Muscle of leg (tissue), 11 donors: Measurements from ENCODE around the gene CAMSAP1. TPM values are rescaled to one million over a fixed set of nuclear protein-coding genes. Genes with fewer than 3 reads are reported as not detected.

Experiments used
- DNase-seq: peaks from one replicate; pipeline ENCODE4 v3.0.0; 2013
- H3K27ac ChIP-seq: one replicate; pipeline ENCODE4 v1.5.1; 2013; ENCODE audit warnings: mild to moderate bottlenecking, low read length, control low read depth
- H3K27me3 ChIP-seq: one replicate; pipeline ENCODE4 v1.6.1; 2013; ENCODE audit warnings: low read length; ENCODE audit not compliant: control insufficient read depth, insufficient read depth
- H3K36me3 ChIP-seq: one replicate; pipeline ENCODE4 v1.6.1; 2013; ENCODE audit warnings: low read length; ENCODE audit not compliant: control insufficient read depth, insufficient read depth
- H3K4me1 ChIP-seq: one replicate; pipeline ENCODE4 v1.6.1; 2013; ENCODE audit warnings: low read length; ENCODE audit not compliant: control insufficient read depth, insufficient read depth
- H3K4me3 ChIP-seq: one replicate; pipeline ENCODE4 v1.5.1; 2013; ENCODE audit warnings: low read length, control low read depth
- H3K9me3 ChIP-seq: replicated peaks from 2 replicates; pipeline ENCODE4 v1.6.1; 2013; ENCODE audit warnings: low read depth, low read length; ENCODE audit not compliant: control insufficient read depth
- WGBS: methylation state at CpG from one replicate; pipeline ENCODE4 v1.1.5; 2013; ENCODE audit warnings: missing lambda C conversion rate; ENCODE audit not compliant: insufficient coverage; 5-methylcytosine and 5-hydroxymethylcytosine counted together
- polyA plus RNA-seq, 8 donors: library from polyadenylated mRNA; unstranded; fragments of 120-200 nt; gene quantifications; one replicate each; pipeline versions ENCODE4 v1.2.1 to v1.2.3, GENCODE V29; 2013; ENCODE audit warnings: inconsistent platforms in 1 of 8, low replicate concordance in 1 of 8; ENCODE audit not compliant: insufficient read length in 8 of 8, insufficient read depth in 1 of 8
- total RNA-seq: library from RNA; stranded (reverse); fragments of 120-200 nt; gene quantifications from one replicate; pipeline ENCODE4 v1.2.4, GENCODE V29; 2013

CAMSAP1 gene
- total and polyA plus RNA-seq, 9 donors: 19.4 to 27.9 (median 24.7) TPM

DNA sequence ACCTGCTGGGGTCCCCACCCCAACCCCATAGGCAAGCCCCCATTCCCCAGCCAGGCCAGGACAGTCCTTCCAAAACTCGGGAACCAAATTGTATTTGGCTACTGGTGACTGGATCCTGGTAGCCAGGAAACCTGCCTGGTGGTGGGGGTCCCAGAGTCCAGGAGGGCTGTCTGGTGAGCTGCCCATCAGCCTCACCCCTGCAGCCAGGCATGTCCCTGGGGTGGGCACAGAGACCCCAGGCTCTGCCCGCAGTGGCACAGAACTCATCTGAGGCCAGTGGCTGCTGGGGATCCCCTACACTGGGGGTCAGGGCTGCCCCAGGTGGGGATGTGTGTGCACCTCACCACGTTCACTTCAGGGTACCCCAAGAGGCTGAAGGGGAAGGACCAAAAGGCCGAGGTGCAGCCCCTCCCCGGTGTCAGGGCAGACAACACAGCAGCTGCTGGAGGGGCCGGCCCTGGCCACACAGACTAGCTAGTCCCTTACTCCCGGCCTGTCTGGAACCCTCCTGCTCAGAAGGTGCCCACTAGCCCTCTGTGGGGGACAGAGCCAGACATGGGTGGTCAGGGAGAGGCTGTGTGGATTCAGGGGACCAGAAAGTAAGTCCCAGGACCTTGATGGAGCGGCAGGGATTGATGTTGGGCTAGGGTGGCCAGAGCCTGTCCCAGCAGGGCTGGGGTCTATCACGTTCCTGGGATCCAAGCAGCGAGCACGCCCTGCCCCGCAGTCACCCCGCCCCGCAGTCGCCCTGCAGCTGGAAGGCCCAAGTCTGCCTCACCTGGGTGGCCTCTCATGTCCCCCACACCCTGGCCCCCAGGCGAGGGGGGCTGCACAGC lies 113.9 kb downstream of the CAMSAP1 start:
- no peak overlapping the region for H3K27ac ChIP-seq
- no peaks in the 10 kb centered on the region for H3K27me3 ChIP-seq
- H3K4me3 ChIP-seq: no peak overlapping the region
- H3K9me3 ChIP-seq: no peaks in the 10 kb centered on the region
- H3K4me1 ChIP-seq: peaks cover 40% of the 10 kb centered on the region
- no peak for DNase-seq
- 65% methylated on average over 8 of the region's 16 CpGs for WGBS
- no peaks in the 10 kb centered on the region for H3K36me3 ChIP-seq

DNA sequence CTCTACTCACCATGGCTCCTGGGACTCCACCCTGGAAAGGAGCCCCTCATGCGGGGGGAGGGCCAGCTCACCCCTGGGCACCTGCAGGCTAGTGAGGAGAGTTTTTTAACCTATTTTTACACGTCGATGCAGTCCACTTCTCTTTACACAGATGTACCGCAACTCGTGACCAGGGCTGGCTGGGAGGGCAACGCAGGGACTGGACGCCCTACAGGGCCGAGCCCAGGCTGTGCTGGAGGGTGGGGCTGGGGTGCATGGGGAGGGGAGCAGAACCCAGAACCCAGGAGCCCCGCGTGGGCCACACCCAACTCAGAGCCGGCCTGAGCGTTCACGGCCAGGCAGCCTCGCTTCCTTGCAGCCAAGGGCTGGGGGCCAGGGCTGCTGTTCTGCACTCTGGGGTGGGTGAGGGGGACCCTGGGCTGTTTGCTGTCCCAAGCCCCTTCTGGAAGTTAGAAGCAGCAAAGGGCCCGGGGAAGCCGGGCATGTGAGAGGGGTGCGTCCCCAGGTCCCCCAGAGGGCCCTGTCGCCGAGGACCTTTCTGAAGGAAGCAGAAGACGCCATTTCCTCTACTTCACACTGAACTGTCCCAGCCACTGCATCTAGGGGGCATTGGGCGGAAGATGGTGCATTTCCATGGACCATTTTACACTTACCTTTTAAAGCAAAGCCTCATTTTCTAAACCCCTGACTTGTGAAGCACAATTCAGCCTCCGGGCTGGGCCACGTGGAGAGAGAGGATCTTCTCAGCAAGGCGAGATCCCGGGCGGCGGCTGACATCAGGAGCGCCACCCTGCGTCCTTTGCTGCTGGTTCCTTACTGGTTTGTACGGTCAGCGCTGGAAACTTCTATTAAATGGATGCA lies 114.8 kb downstream of the CAMSAP1 start:
- no peak for DNase-seq
- WGBS: 73% methylated on average over 21 of the region's 31 CpGs
- Histone ChIP-seq H3K27ac (no peak overlapping the region), H3K4me3 (no peak overlapping the region), H3K9me3 (no peaks in the 10 kb centered on the region), H3K4me1 (peaks cover 39% of the 10 kb centered on the region), H3K27me3 (no peaks in the 10 kb centered on the region), H3K36me3 (no peaks in the 10 kb centered on the region)

- DNase-seq: peak; percentile 13
- H3K9me3 ChIP-seq: no peaks in the 10 kb centered on the region
- H3K27ac ChIP-seq: no peak overlapping the region
- H3K36me3 ChIP-seq: no peaks in the 10 kb centered on the region
- 62% methylated on average over 28 of the region's 35 CpGs for WGBS
- peaks cover 34% of the 10 kb centered on the region for H3K4me1 ChIP-seq
- H3K27me3 ChIP-seq: no peaks in the 10 kb centered on the region
- H3K4me3 ChIP-seq: no peak overlapping the region
Measured at GRCh38 chr9:135791431-135792267, 115.7 kb downstream of the CAMSAP1 start.

DNA sequence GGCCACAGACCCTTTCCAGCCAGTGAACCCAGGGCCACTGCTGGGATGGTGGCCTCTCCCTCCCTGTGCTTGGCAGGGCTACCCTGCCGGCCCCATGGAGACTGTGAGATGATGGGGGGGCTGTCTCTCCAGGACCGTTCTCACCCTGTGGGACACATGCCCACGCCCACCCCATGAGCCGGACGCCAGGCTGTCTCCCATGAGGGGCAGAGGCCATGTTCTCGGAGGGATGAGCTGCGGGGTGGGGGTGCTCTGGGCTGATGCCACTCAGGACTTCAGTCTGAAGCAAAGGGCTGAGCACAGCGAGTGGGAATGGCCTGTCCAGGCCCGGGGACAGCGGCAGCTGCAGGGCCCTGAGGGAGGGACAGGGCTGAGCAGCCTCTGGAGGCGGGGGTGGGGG lies 116.5 kb downstream of the CAMSAP1 start:
- Histone ChIP-seq H3K27ac (no peak overlapping the region), H3K36me3 (no peaks in the 10 kb centered on the region), H3K4me3 (no peak overlapping the region), H3K27me3 (no peaks in the 10 kb centered on the region), H3K9me3 (no peaks in the 10 kb centered on the region), H3K4me1 (peaks cover 32% of the 10 kb centered on the region)
- DNase-seq: no peak
- 61% methylated on average over 9 of the region's 11 CpGs for WGBS

DNA sequence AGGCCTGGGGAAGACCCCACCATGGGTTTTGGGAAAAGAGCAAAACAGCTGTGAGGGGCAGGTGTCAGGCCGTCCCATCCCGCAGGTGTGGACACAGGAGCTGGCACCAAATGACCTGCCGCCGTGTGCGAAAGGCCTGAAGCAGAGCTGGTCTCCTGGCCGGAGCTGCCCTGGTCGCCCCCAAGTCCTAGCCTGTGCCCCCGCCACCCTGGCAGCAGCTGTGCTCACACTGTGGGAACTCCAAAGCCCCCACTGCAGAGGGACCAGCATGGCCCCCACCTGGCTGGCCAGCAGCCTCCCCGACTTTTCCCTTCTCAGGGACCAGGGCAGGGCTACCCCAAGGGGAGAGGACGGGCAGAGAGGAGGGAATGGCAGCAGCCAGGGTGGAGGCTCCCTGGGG lies 117.0 kb downstream of the CAMSAP1 start:
- H3K9me3 ChIP-seq: no peaks in the 10 kb centered on the region
- H3K4me1 ChIP-seq: peaks cover 32% of the 10 kb centered on the region
- WGBS: 83% methylated on average over 10 of the region's 10 CpGs
- H3K27ac ChIP-seq: no peak overlapping the region
- H3K27me3 ChIP-seq: no peaks in the 10 kb centered on the region
- H3K36me3 ChIP-seq: no peaks in the 10 kb centered on the region
- no peak for DNase-seq
- H3K4me3 ChIP-seq: no peak overlapping the region

DNA sequence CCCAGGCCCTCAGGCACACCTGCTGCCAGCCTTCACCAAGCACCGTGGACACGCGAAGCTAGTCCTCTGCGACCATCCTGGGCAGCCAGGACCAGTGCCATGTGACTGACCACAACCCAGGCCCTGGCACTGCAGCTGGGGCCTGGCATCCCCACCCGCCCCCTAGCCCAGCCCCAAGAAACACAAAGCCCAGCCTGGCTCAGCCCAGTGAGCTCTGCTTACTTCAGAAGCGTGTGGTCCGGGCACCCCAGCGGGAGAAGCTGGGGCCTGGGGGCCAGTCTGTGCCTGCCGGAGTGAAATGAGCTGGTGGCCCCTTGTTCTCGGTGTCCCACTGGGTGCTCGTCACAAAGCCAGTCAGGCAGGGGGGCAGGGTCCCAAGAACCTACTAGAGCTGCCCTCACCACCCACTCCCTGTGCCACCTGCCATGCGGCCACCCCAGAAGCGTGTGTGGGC lies 117.5 kb downstream of the CAMSAP1 start:
- DNase-seq: no peak
- WGBS: 78% methylated on average over 10 of the region's 13 CpGs
- no peaks in the 10 kb centered on the region for H3K36me3 ChIP-seq
- H3K4me1 ChIP-seq: peaks cover 32% of the 10 kb centered on the region
- H3K4me3 ChIP-seq: no peak overlapping the region
- no peaks in the 10 kb centered on the region for H3K9me3 ChIP-seq
- H3K27ac ChIP-seq: no peak overlapping the region
- no peaks in the 10 kb centered on the region for H3K27me3 ChIP-seq

DNA sequence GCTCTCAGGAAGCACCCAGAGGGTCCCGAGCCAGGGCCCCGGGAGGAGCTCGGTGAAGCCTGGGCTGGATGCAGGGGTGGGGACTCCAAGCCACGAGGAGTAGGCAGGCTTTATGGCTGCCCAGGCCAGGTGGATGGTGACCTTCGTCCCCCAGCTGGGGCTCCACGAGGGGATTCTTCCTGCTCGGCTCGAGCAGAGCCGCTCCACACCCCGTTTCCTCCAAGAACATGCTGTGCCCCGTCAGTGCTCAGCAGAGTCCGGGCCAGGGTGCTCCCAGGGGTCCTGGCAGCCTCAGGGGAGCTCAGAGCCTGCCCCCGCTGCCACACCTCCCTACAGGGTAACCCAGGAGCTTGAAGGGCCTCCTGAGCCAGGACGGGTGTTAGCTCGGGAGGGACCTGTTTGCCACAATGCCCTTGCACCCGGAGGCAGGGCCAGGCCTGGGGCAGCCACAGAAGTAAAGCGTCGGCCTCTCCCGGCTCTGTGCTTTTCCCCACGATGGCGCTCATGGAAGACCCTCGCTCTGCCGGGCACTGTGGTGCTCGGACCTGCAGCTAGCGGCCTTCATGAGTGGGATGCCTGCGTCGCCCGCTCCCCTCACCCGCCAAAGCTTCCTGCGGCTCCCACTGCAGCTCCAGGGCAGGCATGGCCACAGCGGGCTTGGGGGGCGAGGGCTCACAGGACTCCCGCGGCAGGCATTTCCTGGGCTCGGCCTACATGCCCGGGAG lies 118.6 kb downstream of the CAMSAP1 start:
- WGBS: 72% methylated on average over 35 of the region's 36 CpGs
- no peak for DNase-seq
- Histone ChIP-seq H3K27me3 (no peaks in the 10 kb centered on the region), H3K4me1 (peaks cover 32% of the 10 kb centered on the region), H3K9me3 (no peaks in the 10 kb centered on the region), H3K27ac (no peak overlapping the region), H3K4me3 (no peak overlapping the region), H3K36me3 (no peaks in the 10 kb centered on the region)

DNA sequence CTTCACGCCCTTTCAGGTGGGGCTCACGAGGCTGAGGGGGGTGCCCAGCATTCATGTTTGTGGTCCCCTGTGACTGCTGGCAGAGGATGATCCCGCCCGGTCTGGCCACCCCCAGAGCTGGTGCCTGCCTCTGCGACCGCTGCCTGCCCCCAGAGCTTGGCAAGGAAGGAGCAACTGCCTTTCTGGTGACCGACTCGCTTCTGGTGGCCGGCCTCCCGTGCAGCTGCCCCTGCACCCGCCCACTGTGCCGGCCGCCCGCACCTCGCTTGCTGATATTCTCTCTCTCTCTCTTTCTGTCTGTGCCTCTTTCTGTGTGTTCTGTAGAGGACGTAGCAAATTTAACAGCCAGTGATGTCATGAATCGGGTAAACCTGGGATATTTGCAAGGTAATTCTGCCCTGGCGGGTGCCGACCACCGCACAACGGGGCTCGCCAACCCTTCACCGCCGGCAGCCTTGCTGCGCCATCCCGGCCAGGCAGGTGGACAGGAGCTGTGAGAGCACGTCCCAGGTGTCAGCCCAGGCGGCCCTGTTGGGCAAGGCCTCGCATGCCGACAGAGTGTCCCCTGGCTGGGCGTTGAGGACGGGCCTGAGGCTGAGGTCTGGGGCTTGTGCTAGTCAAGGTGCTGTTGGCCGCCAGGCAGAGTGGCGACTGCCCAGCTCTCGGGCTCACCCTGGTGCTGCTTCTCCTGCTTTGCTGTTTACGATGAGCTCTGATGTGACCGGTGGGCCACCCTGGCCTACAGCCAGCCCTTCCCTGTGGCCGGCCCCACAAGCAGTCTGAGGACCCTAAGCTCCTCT lies 119.4 kb downstream of the CAMSAP1 start:
- Histone ChIP-seq H3K4me1 (peaks cover 32% of the 10 kb centered on the region), H3K4me3 (no peak overlapping the region), H3K36me3 (no peaks in the 10 kb centered on the region), H3K27me3 (no peaks in the 10 kb centered on the region), H3K27ac (no peak overlapping the region), H3K9me3 (no peaks in the 10 kb centered on the region)
- WGBS: 85% methylated on average over 25 of the region's 38 CpGs
- DNase-seq: peak; percentile 37

GRCh38 chr9:135787317-135787716 lies 120.0 kb downstream of the CAMSAP1 start:
- no peak overlapping the region for H3K4me3 ChIP-seq
- peaks cover 32% of the 10 kb centered on the region for H3K4me1 ChIP-seq
- WGBS: 73% methylated on average over 16 of the region's 16 CpGs
- H3K27ac ChIP-seq: no peak overlapping the region
- no peaks in the 10 kb centered on the region for H3K9me3 ChIP-seq
- no peak for DNase-seq
- no peaks in the 10 kb centered on the region for H3K36me3 ChIP-seq
- H3K27me3 ChIP-seq: no peaks in the 10 kb centered on the region
